ENCODE data around the gene PPEF1. TPM values are rescaled to one million over a fixed set of nuclear protein-coding genes. Genes with fewer than 3 reads are reported as not detected.
"Not testable (repeated sequence)": the region's sequence is repeated elsewhere in the genome, so short reads cannot be mapped to it uniquely, and the experiment has no call there.

PPEF1 gene
- total RNA-seq, 1 donor from 2014 or later = 0.57 TPM

DNA sequence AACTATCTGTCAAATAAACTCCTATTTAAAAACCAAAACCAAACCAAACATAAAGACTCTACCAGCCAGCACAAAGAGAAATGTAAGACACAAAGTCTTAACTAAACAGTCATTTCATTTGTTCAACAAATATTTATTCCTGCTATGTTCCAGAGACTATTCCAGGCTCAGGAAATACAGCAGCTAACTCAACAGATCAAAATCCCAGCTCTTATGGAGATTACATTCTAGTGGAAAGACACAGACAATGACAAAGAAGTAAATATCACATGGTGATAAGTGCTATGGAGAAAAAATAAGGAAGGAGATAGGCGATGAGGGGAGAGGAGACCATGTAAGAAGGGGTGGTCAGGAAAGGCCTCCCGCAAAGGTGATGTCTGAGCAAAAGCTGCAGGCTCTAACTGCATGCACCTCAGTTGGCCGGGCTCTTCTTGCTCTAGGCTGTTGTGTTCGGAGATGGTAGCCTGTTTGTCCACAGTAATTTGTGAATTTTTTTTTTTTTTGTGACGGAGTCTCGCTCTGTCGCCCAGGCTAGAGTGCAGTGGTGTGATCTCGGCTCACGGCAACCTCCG lies 15.1 kb downstream of the PPEF1 start:
- no peaks in the 10 kb centered on the region for H3K36me3 Mint-ChIP-seq (ENCODE audit: low read depth)
- H3K27ac Mint-ChIP-seq (ENCODE audit: unreplicated experiment) = no peak overlapping the region
- H3K4me1 Mint-ChIP-seq (ENCODE audit: low read depth) = peaks cover 5% of the 10 kb centered on the region
- no peak for DNase-seq (ENCODE audit: low spot score)
- no peak overlapping the region for H3K4me3 Mint-ChIP-seq (ENCODE audit: unreplicated experiment)
- peaks cover 13% of the 10 kb centered on the region for H3K9me3 Mint-ChIP-seq (ENCODE audit: low read depth)
- TF ChIP-seq, protein P1, sequence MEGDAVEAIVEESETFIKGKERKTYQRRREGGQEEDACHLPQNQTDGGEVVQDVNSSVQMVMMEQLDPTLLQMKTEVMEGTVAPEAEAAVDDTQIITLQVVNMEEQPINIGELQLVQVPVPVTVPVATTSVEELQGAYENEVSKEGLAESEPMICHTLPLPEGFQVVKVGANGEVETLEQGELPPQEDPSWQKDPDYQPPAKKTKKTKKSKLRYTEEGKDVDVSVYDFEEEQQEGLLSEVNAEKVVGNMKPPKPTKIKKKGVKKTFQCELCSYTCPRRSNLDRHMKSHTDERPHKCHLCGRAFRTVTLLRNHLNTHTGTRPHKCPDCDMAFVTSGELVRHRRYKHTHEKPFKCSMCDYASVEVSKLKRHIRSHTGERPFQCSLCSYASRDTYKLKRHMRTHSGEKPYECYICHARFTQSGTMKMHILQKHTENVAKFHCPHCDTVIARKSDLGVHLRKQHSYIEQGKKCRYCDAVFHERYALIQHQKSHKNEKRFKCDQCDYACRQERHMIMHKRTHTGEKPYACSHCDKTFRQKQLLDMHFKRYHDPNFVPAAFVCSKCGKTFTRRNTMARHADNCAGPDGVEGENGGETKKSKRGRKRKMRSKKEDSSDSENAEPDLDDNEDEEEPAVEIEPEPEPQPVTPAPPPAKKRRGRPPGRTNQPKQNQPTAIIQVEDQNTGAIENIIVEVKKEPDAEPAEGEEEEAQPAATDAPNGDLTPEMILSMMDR (IDR thresholded peaks at IDR 0.05) = no peak
- H3K27me3 Mint-ChIP-seq (ENCODE audit: low read depth) = no peaks in the 10 kb centered on the region

DNA sequence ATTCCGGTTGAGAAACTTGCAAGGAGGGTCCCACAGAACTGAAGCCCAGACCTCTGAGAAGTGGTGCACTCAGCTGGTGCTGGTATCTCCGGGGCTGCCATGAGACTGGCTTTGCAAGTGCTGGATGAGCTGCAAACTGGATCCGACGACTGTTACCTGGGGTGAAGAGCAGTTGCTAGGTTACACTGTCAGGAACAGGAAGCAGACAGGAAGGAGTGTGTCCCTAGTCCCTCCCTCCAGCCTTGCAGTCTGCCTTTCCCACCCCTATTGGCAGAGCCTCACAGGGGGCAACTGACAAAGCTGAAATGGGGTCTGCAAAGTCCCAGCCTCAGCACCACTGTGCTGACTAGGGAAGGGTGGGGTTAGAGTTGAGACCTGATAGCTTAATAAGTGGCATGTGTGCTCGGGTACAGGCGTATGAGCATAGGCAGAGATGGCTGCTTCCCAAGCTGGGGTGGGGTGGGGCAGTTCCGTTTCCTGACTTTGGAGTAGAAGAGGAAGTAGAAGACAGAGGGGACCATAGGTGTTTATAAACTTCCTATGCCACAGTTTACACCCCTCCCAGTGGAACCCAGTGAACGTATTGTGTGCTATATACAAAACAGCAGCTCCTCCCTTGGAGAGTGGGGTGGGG lies 18.0 kb downstream of the PPEF1 start:
- Mint-ChIP-seq H3K27ac (ENCODE audit: unreplicated experiment) (no peak overlapping the region), H3K4me3 (ENCODE audit: unreplicated experiment) (no peak overlapping the region), H3K27me3 (ENCODE audit: low read depth) (no peaks in the 10 kb centered on the region), H3K9me3 (ENCODE audit: low read depth) (peaks cover 26% of the 10 kb centered on the region), H3K4me1 (ENCODE audit: low read depth) (peaks cover 5% of the 10 kb centered on the region), H3K36me3 (ENCODE audit: low read depth) (no peaks in the 10 kb centered on the region)
- DNase-seq (ENCODE audit: low spot score) = no peak
- TF ChIP-seq, protein P1 (IDR thresholded peaks at IDR 0.05) = no peak

DNA sequence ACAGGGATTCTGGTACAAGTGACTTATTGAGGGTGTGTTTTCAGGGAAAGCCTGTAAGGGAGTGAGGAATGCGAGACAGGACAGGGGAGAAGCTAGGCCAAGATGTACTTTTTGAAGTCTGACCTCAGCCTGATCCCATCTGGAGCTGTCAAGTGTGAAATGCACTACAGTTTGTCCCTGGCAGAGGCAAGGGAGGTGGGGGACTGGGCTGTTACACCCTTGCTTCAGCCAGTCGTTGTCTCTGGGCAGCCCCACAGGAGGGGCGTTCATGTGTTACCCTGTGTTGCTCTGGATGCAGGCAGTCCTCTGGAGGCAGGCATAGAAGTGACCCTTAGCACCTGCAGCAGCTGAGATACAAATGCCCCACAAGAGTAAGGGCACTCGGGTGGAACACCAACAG lies 25.8 kb downstream of the PPEF1 start:
- Mint-ChIP-seq H3K27ac (ENCODE audit: unreplicated experiment) (no peak overlapping the region), H3K36me3 (ENCODE audit: low read depth) (peaks cover 2% of the 10 kb centered on the region)

DNA sequence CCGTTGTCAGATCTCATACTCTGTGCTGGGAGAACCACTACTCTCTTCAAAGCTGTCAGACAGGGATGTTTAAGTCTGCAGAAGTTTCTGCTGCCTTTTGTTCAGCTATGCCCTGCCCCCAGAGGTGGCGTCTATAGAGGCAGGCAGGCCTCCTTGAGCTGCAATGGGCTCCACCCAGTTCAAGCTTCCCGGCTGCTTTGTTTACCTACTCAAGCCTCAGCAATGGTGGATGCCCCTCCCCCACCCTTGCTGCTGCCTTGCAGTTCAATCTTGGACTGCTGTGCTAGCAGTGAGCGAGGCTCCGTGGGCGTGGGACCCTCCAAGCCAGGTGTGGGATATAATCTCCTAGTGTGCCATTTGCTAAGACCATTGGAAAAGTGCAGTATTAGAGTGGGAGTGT lies 32.2 kb downstream of the PPEF1 start:
- not testable (repeated sequence) for H3K27ac Mint-ChIP-seq (ENCODE audit: unreplicated experiment); H3K4me1 Mint-ChIP-seq (ENCODE audit: low read depth); H3K4me3 Mint-ChIP-seq (ENCODE audit: unreplicated experiment); H3K27me3 Mint-ChIP-seq (ENCODE audit: low read depth); H3K36me3 Mint-ChIP-seq (ENCODE audit: low read depth); DNase-seq (ENCODE audit: low spot score)
- peaks cover 34% of the 10 kb centered on the region for H3K9me3 Mint-ChIP-seq (ENCODE audit: low read depth)

More for the DNA sequence above, 25.8 kb downstream of the PPEF1 start:
- DNase-seq (ENCODE audit: low spot score) = no peak
- H3K27me3 Mint-ChIP-seq (ENCODE audit: low read depth) = no peaks in the 10 kb centered on the region
- no peak overlapping the region for H3K4me3 Mint-ChIP-seq (ENCODE audit: unreplicated experiment)
- TF ChIP-seq, protein P1 (IDR thresholded peaks at IDR 0.05) = no peak
- H3K4me1 Mint-ChIP-seq (ENCODE audit: low read depth) = no peaks in the 10 kb centered on the region
- peaks cover 35% of the 10 kb centered on the region for H3K9me3 Mint-ChIP-seq (ENCODE audit: low read depth)

DNA sequence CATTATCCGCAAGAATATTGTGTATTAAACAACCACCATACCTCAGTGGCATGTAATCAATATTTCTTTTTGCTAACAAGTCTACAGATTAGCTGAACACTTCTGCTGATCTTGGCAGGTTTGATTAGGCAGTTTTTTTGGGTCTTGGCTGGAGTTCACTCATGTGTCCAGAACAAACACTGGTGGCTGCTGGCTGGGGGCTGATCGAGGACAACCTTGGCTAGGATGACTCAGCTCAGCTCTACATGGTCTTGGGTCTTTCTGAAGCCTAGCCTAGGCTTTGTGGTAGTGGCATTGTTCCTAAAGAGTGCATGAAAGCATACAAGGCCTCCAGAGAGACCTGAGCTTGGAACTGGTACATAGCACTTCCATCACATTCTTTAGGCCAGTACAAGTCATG lies 41.1 kb downstream of the PPEF1 start:
- H3K27ac Mint-ChIP-seq (ENCODE audit: unreplicated experiment) = no peak overlapping the region
- H3K27me3 Mint-ChIP-seq (ENCODE audit: low read depth) = no peaks in the 10 kb centered on the region
- H3K36me3 Mint-ChIP-seq (ENCODE audit: low read depth) = no peaks in the 10 kb centered on the region
- peaks cover 42% of the 10 kb centered on the region for H3K9me3 Mint-ChIP-seq (ENCODE audit: low read depth)
- no peaks in the 10 kb centered on the region for H3K4me1 Mint-ChIP-seq (ENCODE audit: low read depth)
- TF ChIP-seq, protein P1 (IDR thresholded peaks at IDR 0.05) = no peak
- no peak for DNase-seq (ENCODE audit: low spot score)
- no peak overlapping the region for H3K4me3 Mint-ChIP-seq (ENCODE audit: unreplicated experiment)

- no peak overlapping the region for H3K4me3 Mint-ChIP-seq (ENCODE audit: unreplicated experiment)
- no peaks in the 10 kb centered on the region for H3K27me3 Mint-ChIP-seq (ENCODE audit: low read depth)
- no peak for DNase-seq (ENCODE audit: low spot score)
- H3K4me1 Mint-ChIP-seq (ENCODE audit: low read depth) = peaks cover 9% of the 10 kb centered on the region
- peaks cover 41% of the 10 kb centered on the region for H3K9me3 Mint-ChIP-seq (ENCODE audit: low read depth)
- TF ChIP-seq, protein P1 (IDR thresholded peaks at IDR 0.05) = no peak
- H3K36me3 Mint-ChIP-seq (ENCODE audit: low read depth) = peaks cover 1% of the 10 kb centered on the region
- H3K27ac Mint-ChIP-seq (ENCODE audit: unreplicated experiment) = no peak overlapping the region
These were observed 46.2 kb downstream of the PPEF1 start for GRCh38 chrX:18753631-18754030.
